ENCODE results near the gene INSIG2. TPM values are rescaled to one million over a fixed set of nuclear protein-coding genes. Genes with fewer than 3 reads are reported as not detected.

Gene INSIG2
- polyA plus RNA-seq, 1 donor (not counting 4 experiments of a cell fraction or from before 2014, with no cell fraction given), result 28.6 TPM

DNA sequence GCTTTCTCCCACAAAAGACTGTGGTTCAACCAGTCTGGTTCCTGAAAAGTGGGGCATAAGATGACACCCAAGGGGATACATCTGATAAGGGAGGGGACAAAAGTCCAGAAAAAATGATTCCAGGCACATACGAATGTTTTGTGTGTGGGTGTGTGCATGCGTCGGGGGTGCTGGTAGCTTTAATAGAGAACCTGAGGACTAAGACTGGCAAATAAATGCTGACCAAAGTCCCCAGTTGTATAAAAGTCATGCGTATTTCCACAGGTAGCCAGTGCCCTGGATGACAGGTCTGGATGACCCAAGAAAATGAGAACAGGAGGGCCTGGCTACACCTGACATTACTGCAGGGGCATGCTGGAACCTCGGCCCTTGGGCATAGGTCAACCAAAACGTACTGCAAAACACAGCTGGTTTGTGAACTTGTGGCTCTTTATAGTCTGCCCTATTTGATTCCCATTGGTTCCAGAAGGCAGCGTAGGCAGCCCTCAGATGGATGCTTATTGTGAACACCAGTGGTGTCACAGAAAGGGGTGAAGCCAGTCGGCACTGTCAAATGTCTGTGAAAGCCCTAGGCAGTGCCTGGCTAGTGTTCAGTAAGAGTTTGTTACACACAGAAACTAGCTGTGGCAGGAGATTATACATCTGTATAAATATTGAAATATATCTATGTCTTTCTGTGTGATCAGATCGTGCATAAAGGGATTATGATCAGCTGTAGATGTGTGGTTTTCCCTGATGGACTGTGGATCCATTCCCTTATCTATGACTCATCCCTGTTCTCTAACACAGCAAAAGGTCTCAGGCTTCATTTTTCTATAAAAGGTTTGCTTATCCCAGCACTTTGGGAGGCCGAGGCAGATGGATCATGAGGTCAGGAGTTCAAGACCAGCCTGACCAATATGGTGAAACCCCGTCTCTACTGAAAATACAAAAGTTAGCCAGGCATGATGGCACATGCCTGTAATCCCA lies 58.3 kb downstream of the INSIG2 start:
- H3K4me2 ChIP-seq (ENCODE audit: control insufficient read depth, extremely low read depth, insufficient read depth, low read depth, low read length), result no peak overlapping the region
- DNase-seq (ENCODE audit: low read depth, low spot score) (no peak), FAIRE-seq (no peak)
- H3K27me3 ChIP-seq (ENCODE audit: control insufficient read depth, extremely low read depth, insufficient read depth, low read length), result no peaks in the 10 kb centered on the region
- no peak overlapping the region for H3K4me3 ChIP-seq (ENCODE audit: control insufficient read depth in 2 of 3, extremely low read depth in 1 of 3, insufficient read depth in 2 of 3, low read depth in 1 of 3, low read length in 3 of 3)
- H3K79me2 ChIP-seq (ENCODE audit: control insufficient read depth, insufficient read depth, low read length), result no peaks in the 10 kb centered on the region
- TF ChIP-seq, protein P1, sequence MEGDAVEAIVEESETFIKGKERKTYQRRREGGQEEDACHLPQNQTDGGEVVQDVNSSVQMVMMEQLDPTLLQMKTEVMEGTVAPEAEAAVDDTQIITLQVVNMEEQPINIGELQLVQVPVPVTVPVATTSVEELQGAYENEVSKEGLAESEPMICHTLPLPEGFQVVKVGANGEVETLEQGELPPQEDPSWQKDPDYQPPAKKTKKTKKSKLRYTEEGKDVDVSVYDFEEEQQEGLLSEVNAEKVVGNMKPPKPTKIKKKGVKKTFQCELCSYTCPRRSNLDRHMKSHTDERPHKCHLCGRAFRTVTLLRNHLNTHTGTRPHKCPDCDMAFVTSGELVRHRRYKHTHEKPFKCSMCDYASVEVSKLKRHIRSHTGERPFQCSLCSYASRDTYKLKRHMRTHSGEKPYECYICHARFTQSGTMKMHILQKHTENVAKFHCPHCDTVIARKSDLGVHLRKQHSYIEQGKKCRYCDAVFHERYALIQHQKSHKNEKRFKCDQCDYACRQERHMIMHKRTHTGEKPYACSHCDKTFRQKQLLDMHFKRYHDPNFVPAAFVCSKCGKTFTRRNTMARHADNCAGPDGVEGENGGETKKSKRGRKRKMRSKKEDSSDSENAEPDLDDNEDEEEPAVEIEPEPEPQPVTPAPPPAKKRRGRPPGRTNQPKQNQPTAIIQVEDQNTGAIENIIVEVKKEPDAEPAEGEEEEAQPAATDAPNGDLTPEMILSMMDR (optimal IDR thresholded peaks at IDR 0.05 in 1 of 3, IDR thresholded peaks at IDR 0.05 in 1 of 3, conservative IDR thresholded peaks at IDR 0.05 in 1 of 3; ENCODE audit: extremely low read depth in 1 of 3, insufficient read depth in 2 of 3, low read length in 3 of 3), result no peak
- TF ChIP-seq EZH2 (IDR thresholded peaks at IDR 0.05; ENCODE audit: low read length), result no peak
- H3K9me3 ChIP-seq (ENCODE audit: control insufficient read depth, low read depth, low read length), result no peaks in the 10 kb centered on the region
- no peak overlapping the region for H3K27ac ChIP-seq (ENCODE audit: control insufficient read depth, insufficient read depth, low read length)
- no peak overlapping the region for H3K9ac ChIP-seq (ENCODE audit: control insufficient read depth, extremely low read depth, insufficient read depth, low read length)
- no peaks in the 10 kb centered on the region for H3K9me1 ChIP-seq (ENCODE audit: control insufficient read depth, extremely low read depth, insufficient read depth, low read length)
- no peaks in the 10 kb centered on the region for H3K4me1 ChIP-seq (ENCODE audit: control insufficient read depth, extremely low read depth, insufficient read depth, low read length)
- no peaks in the 10 kb centered on the region for H4K20me1 ChIP-seq (ENCODE audit: control insufficient read depth, extremely low read depth, insufficient read depth, low read length)
- dilution Hi-C loops (cut with MboI; ENCODE audit: extremely low pct_ligation_motif_present, low sequenced_read_pairs), result no loop called here
- H3K36me3 ChIP-seq (ENCODE audit: control insufficient read depth in 2 of 2, extremely low read depth in 1 of 2, insufficient read depth in 2 of 2, low read length in 2 of 2), result no peaks in the 10 kb centered on the region
- no peak overlapping the region for H2AFZ ChIP-seq (ENCODE audit: control insufficient read depth, low read length)

GRCh38 chr2:118148133-118148532 lies 59.9 kb downstream of the INSIG2 start:
- no peak overlapping the region for H2AFZ ChIP-seq (ENCODE audit: control insufficient read depth, low read length)
- H3K27ac ChIP-seq (ENCODE audit: control insufficient read depth, insufficient read depth, low read length), result no peak overlapping the region
- no peak overlapping the region for H3K9ac ChIP-seq (ENCODE audit: control insufficient read depth, extremely low read depth, insufficient read depth, low read length)
- no peaks in the 10 kb centered on the region for H4K20me1 ChIP-seq (ENCODE audit: control insufficient read depth, extremely low read depth, insufficient read depth, low read length)
- dilution Hi-C loops (cut with MboI; ENCODE audit: extremely low pct_ligation_motif_present, low sequenced_read_pairs), result no loop called here
- H3K4me2 ChIP-seq (ENCODE audit: control insufficient read depth, extremely low read depth, insufficient read depth, low read depth, low read length), result no peak overlapping the region
- no peak overlapping the region for H3K4me3 ChIP-seq (ENCODE audit: control insufficient read depth in 2 of 3, extremely low read depth in 1 of 3, insufficient read depth in 2 of 3, low read depth in 1 of 3, low read length in 3 of 3)
- H3K4me1 ChIP-seq (ENCODE audit: control insufficient read depth, extremely low read depth, insufficient read depth, low read length), result no peaks in the 10 kb centered on the region
- no peaks in the 10 kb centered on the region for H3K27me3 ChIP-seq (ENCODE audit: control insufficient read depth, extremely low read depth, insufficient read depth, low read length)
- no peaks in the 10 kb centered on the region for H3K79me2 ChIP-seq (ENCODE audit: control insufficient read depth, insufficient read depth, low read length)
- DNase-seq (ENCODE audit: low read depth, low spot score), result no peak
- no peaks in the 10 kb centered on the region for H3K36me3 ChIP-seq (ENCODE audit: control insufficient read depth in 2 of 2, extremely low read depth in 1 of 2, insufficient read depth in 2 of 2, low read length in 2 of 2)
- TF ChIP-seq, protein P1 (optimal IDR thresholded peaks at IDR 0.05 in 1 of 3, IDR thresholded peaks at IDR 0.05 in 1 of 3, conservative IDR thresholded peaks at IDR 0.05 in 1 of 3; ENCODE audit: extremely low read depth in 1 of 3, insufficient read depth in 2 of 3, low read length in 3 of 3), result no peak
- no peak for TF ChIP-seq EZH2 (IDR thresholded peaks at IDR 0.05; ENCODE audit: low read length)
- no peaks in the 10 kb centered on the region for H3K9me3 ChIP-seq (ENCODE audit: control insufficient read depth, low read depth, low read length)
- H3K9me1 ChIP-seq (ENCODE audit: control insufficient read depth, extremely low read depth, insufficient read depth, low read length), result no peaks in the 10 kb centered on the region
- no peak for FAIRE-seq
